Fibroblast of upper back skin (primary cell): ENCODE data around the gene TEAD1.

Source experiments
- DNase-seq: peaks from one replicate; pipeline ENCODE4 v3.0.0-alpha.2; 2013

The TEAD1 gene

GRCh38 chr11:12687740-12688139 lies 13.5 kb downstream of the TEAD1 start:
- no peak for DNase-seq

- DNase-seq, result no peak
These were observed 15.0 kb downstream of the TEAD1 start for GRCh38 chr11:12689029-12689755.

- DNase-seq, result no peak
These were observed 16.4 kb downstream of the TEAD1 start for GRCh38 chr11:12690663-12691062.

- no peak for DNase-seq
These were observed 17.3 kb downstream of the TEAD1 start for GRCh38 chr11:12691473-12691872.

GRCh38 chr11:12692229-12693075 lies 18.2 kb downstream of the TEAD1 start:
- DNase-seq, result peak; percentile 89

- DNase-seq, result peak; percentile 79
These were observed 18.9 kb downstream of the TEAD1 start for GRCh38 chr11:12693094-12693478.

- peak; percentile 98 for DNase-seq
These were observed 19.4 kb downstream of the TEAD1 start for GRCh38 chr11:12693479-12694182.

- DNase-seq, result no peak
These were observed 19.9 kb downstream of the TEAD1 start for GRCh38 chr11:12694183-12694531.

GRCh38 chr11:12695221-12695794 lies 21.1 kb downstream of the TEAD1 start:
- DNase-seq, result no peak

- DNase-seq, result no peak
These were observed 21.7 kb downstream of the TEAD1 start for GRCh38 chr11:12695873-12696272.

GRCh38 chr11:12696911-12697581 lies 22.8 kb downstream of the TEAD1 start:
- no peak for DNase-seq

GRCh38 chr11:12698048-12698447 lies 23.8 kb downstream of the TEAD1 start:
- no peak for DNase-seq

- no peak for DNase-seq
These were observed 27.8 kb downstream of the TEAD1 start for GRCh38 chr11:12701811-12702592.

GRCh38 chr11:12702999-12703453 lies 28.8 kb downstream of the TEAD1 start:
- DNase-seq, result no peak

GRCh38 chr11:12704049-12704448 lies 29.8 kb downstream of the TEAD1 start:
- DNase-seq, result peak; percentile 41

- no peak for DNase-seq
These were observed 31.7 kb downstream of the TEAD1 start for GRCh38 chr11:12705874-12706273.

- DNase-seq, result no peak
These were observed 32.6 kb downstream of the TEAD1 start for GRCh38 chr11:12706545-12707499.

- DNase-seq, result no peak
These were observed 33.3 kb downstream of the TEAD1 start for GRCh38 chr11:12707500-12707880.

GRCh38 chr11:12711496-12711895 lies 37.3 kb downstream of the TEAD1 start:
- DNase-seq, result no peak

GRCh38 chr11:12712132-12712531 lies 37.9 kb downstream of the TEAD1 start:
- no peak for DNase-seq

- DNase-seq, result no peak
These were observed 40.9 kb downstream of the TEAD1 start for GRCh38 chr11:12715131-12715530.
